Endothelial cell of umbilical vein (primary cell): ENCODE data around the gene NFYC. TPM values are rescaled to one million over a fixed set of nuclear protein-coding genes. Genes with fewer than 3 reads are reported as not detected.

ENCODE experiments used
- BruUV-seq: library from RNA; stranded (reverse); fragments of 400-500 nt; replicated peaks from 2 replicates; lab custom pipeline; 2021; lab: Mats Ljungman, UMichigan
- CTCF ChIA-PET: fragments of 300-600, 350-600 bp; sonication (Branson Sonifier 250); formaldehyde crosslinking; loops from one replicate; lab custom pipeline; 2021; ENCODE audit warnings: antibody characterized with exemption, inconsistent platforms; lab: Charles Lee
- POLR2A ChIA-PET: fragments of 300-600, 350-600 bp; sonication (Branson Sonifier 250); formaldehyde crosslinking; loops from one replicate; lab custom pipeline; 2021; ENCODE audit warnings: antibody characterized with exemption, inconsistent platforms; lab: Charles Lee
- DNase-seq: peaks from one replicate; pipeline ENCODE4 v3.0.0-alpha.2; 2011; ENCODE audit warnings: low read depth, low spot score
- FAIRE-seq: peaks from 2 replicates; lab custom pipeline; 2011; peaks lifted over from hg19 to GRCh38; lab: Jason Lieb, UNC
- H2AFZ ChIP-seq: 2 replicates; pipeline ENCODE4 v1.6.0; 2012; ENCODE audit warnings: low read depth, low read length, control low read depth, inconsistent platforms
- H3K27ac ChIP-seq: 2 replicates; pipeline ENCODE4 v1.5.1; 2011; ENCODE audit warnings: low read depth, mild to moderate bottlenecking, control low read depth, low read length, moderate library complexity; ENCODE audit not compliant: insufficient read depth
- H3K27me3 ChIP-seq, 2 experiments: 2 replicates each; pipeline versions ENCODE4 v1.6.0 to v1.6.1; 2011; ENCODE audit warnings: low read length in 2 of 2, mixed read lengths in 1 of 2; ENCODE audit not compliant: control insufficient read depth in 2 of 2, insufficient read depth in 2 of 2
- H3K36me3 ChIP-seq, 2 experiments: 2 replicates in 1 of 2; 3 replicates in 1 of 2; pipeline ENCODE4 v1.5.1; 2011; ENCODE audit warnings: low read length in 2 of 2, mild to moderate bottlenecking in 1 of 2, moderate library complexity in 1 of 2; ENCODE audit not compliant: control insufficient read depth in 2 of 2, insufficient read depth in 2 of 2; ENCODE audit errors: extremely low read depth in 1 of 2
- H3K4me1 ChIP-seq: 3 replicates; pipeline ENCODE4 v1.5.1; 2011; ENCODE audit warnings: mild to moderate bottlenecking, low read length; ENCODE audit not compliant: control insufficient read depth, insufficient read depth; ENCODE audit errors: extremely low read depth
- H3K4me2 ChIP-seq: 2 replicates; pipeline ENCODE4 v1.6.1; 2011; ENCODE audit warnings: low read length, control low read depth, mixed read lengths; ENCODE audit not compliant: insufficient read depth
- H3K4me3 ChIP-seq, 3 experiments: fragments of 200-600 bp in 1 of 3; sonication (generic), shearing (Covaris generic) in 1 of 3; replicated peaks in 1 of 3; 2 replicates each; pipeline ENCODE4 v1.5.1; 2011 to 2016; ENCODE audit warnings: control low read depth in 3 of 3, low read length in 3 of 3, mild to moderate bottlenecking in 2 of 3, inconsistent platforms in 1 of 3, low read depth in 1 of 3, moderate library complexity in 1 of 3; ENCODE audit not compliant: insufficient read depth in 1 of 3
- H3K79me2 ChIP-seq: 2 replicates; pipeline ENCODE4 v1.6.0; 2012; ENCODE audit warnings: low read length, inconsistent platforms; ENCODE audit not compliant: control insufficient read depth, insufficient read depth
- H3K9ac ChIP-seq: replicated peaks from 2 replicates; pipeline ENCODE3; 2011; ENCODE audit warnings: low read length, control low read depth; ENCODE audit not compliant: insufficient read depth; ENCODE audit errors: extremely low read depth
- H3K9me1 ChIP-seq: replicated peaks from 3 replicates; pipeline ENCODE4 v1.6.0; 2011; ENCODE audit warnings: mild to moderate bottlenecking, low read length; ENCODE audit not compliant: control insufficient read depth, insufficient read depth; ENCODE audit errors: extremely low read depth
- H3K9me3 ChIP-seq: replicated peaks from 2 replicates; pipeline ENCODE4 v1.5.1; 2012; ENCODE audit warnings: low read length, inconsistent platforms; ENCODE audit not compliant: control insufficient read depth, insufficient read depth
- H4K20me1 ChIP-seq: replicated peaks from 2 replicates; pipeline ENCODE3; 2011; ENCODE audit warnings: mild to moderate bottlenecking, low read length; ENCODE audit not compliant: control insufficient read depth, insufficient read depth; ENCODE audit errors: extremely low read depth
- EZH2 ChIP-seq: IDR thresholded peaks from 2 replicates; pipeline ENCODE4 v1.6.1; 2012; ENCODE audit warnings: borderline replicate concordance, low read depth, mild to moderate bottlenecking, moderate library complexity, low read length, inconsistent platforms; ENCODE audit not compliant: severe bottlenecking
- FOS ChIP-seq: IDR thresholded peaks from 2 replicates; pipeline ENCODE4 v1.6.1; 2011; ENCODE audit warnings: mild to moderate bottlenecking, low read length, moderate library complexity, borderline replicate concordance; ENCODE audit not compliant: insufficient read depth
- GATA2 ChIP-seq: IDR thresholded peaks from 2 replicates; pipeline ENCODE4 v1.7.0; 2011; ENCODE audit warnings: low read depth, mild to moderate bottlenecking, moderate library complexity, mixed read lengths, low read length; ENCODE audit not compliant: insufficient read length, insufficient read depth
- JUN ChIP-seq: IDR thresholded peaks from 2 replicates; pipeline ENCODE4 v1.6.1; 2011; ENCODE audit warnings: borderline replicate concordance, low read depth; ENCODE audit not compliant: insufficient read length, insufficient read depth
- MAX ChIP-seq: IDR thresholded peaks from 2 replicates; pipeline ENCODE4 v1.6.1; 2011; ENCODE audit not compliant: insufficient read depth, insufficient read length
- MYC ChIP-seq: IDR thresholded peaks from one replicate; pipeline ENCODE4 v1.6.1; 2011; ENCODE audit warnings: mild to moderate bottlenecking, low read depth, low read length
- POLR2A ChIP-seq: IDR thresholded peaks from 2 replicates; pipeline ENCODE4 v1.6.1; 2012; ENCODE audit warnings: low read depth, mild to moderate bottlenecking, control low read depth, low read length
- POLR2AphosphoS5 ChIP-seq: IDR thresholded peaks from 2 replicates; pipeline ENCODE4 v1.6.1; 2012; ENCODE audit warnings: low read depth, mild to moderate bottlenecking, control low read depth, low read length, moderate library complexity; ENCODE audit not compliant: insufficient read depth
- dilution Hi-C: fragments of 300-500 bp; cut with MboI; formaldehyde crosslinking; loops from one replicate; pipeline ENCODE4 v1.15.0; 2019; ENCODE audit warnings: low sequenced_read_pairs; ENCODE audit not compliant: extremely low pct_ligation_motif_present
- intact Hi-C: fragments of 100-400 bp; cut with micrococcal nuclease; formaldehyde crosslinking; loops from one replicate; pipeline ENCODE4 v1.10.0; 2022
- polyA plus RNA-seq, 4 experiments: library from polyadenylated mRNA; depleted of rRNA in 3 of 4; stranded (reverse) in 3 of 4; unstranded in 1 of 4; fragments of >200 nt; gene quantifications; 2 replicates each; pipeline versions ENCODE4 v1.2.1 to v1.2.3, GENCODE V29; 2011 to 2012; ENCODE audit warnings: missing spikeins in 1 of 4
- total RNA-seq: library from RNA; stranded (reverse); gene quantifications from 2 replicates; pipeline ENCODE4 v1.2.3, GENCODE V29; 2021
- TF ChIP-seq, protein P1 (sequence below), 2 donors: IDR thresholded peaks; 1 replicate in 1 of 2; 2 replicates in 1 of 2; pipeline ENCODE4 v1.5.1; 2011; ENCODE audit warnings: low read length in 2 of 2, mild to moderate bottlenecking in 2 of 2, moderate library complexity in 2 of 2, control low read depth in 1 of 2, inconsistent platforms in 1 of 2, low read depth in 1 of 2; ENCODE audit not compliant: insufficient read depth in 1 of 2; ENCODE audit errors: extremely low read depth in 1 of 2

NFYC gene
- total and polyA plus RNA-seq, 2 donors (not counting 3 experiments of a cell fraction or from before 2014, with no cell fraction given): 51.1 to 81.7 TPM

DNA sequence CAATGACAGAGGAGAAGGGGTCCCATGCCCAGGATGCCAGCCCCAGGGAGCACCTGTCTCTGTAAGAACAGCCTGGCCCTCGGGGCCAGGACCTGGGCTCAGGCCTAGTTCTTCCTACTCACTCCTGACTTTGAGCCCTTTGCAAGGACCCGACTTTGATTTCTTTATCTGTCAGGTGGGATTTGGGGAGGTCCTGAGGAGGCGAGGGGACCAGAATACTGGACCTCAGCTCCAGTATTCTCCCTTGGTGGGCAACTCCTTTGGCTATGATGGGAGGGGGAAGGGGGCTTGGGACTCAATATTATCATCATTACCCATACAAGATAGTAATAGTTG is 110.2 kb downstream of the NFYC start:
- Histone ChIP-seq H3K27ac (no peak overlapping the region), H3K9me1 (no peaks in the 10 kb centered on the region), H3K36me3 (no peaks in the 10 kb centered on the region), H3K27me3 (no peaks in the 10 kb centered on the region), H2AFZ (peak overlapping the region; percentile 55), H4K20me1 (no peaks in the 10 kb centered on the region), H3K4me3 (peak overlapping the region in 1 of 3 experiments; percentile 7), H3K4me2 (peak overlapping the region; percentile 52), H3K79me2 (no peaks in the 10 kb centered on the region), H3K9me3 (no peaks in the 10 kb centered on the region), H3K4me1 (peaks cover 14% of the 10 kb centered on the region), H3K9ac (no peak overlapping the region)
- intact Hi-C loops (no loop called here), dilution Hi-C loops (no loop called here)
- ChIA-PET POLR2A (no interaction called here), CTCF (no interaction called here)
- BruUV-seq: no TSS peak
- DNase-seq (no peak), FAIRE-seq (no peak)
- TF ChIP-seq POLR2A (no peak), JUN (no peak), GATA2 (no peak), FOS (no peak), POLR2AphosphoS5 (no peak), MYC (no peak), MAX (no peak), EZH2 (no peak)
- TF ChIP-seq, protein P1, sequence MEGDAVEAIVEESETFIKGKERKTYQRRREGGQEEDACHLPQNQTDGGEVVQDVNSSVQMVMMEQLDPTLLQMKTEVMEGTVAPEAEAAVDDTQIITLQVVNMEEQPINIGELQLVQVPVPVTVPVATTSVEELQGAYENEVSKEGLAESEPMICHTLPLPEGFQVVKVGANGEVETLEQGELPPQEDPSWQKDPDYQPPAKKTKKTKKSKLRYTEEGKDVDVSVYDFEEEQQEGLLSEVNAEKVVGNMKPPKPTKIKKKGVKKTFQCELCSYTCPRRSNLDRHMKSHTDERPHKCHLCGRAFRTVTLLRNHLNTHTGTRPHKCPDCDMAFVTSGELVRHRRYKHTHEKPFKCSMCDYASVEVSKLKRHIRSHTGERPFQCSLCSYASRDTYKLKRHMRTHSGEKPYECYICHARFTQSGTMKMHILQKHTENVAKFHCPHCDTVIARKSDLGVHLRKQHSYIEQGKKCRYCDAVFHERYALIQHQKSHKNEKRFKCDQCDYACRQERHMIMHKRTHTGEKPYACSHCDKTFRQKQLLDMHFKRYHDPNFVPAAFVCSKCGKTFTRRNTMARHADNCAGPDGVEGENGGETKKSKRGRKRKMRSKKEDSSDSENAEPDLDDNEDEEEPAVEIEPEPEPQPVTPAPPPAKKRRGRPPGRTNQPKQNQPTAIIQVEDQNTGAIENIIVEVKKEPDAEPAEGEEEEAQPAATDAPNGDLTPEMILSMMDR (IDR thresholded peaks at IDR 0.05; ENCODE audit: extremely low read depth in 1 of 2, insufficient read depth in 1 of 2, low read depth in 1 of 2, low read length in 2 of 2): no peak
